T-helper 9 cell (primary cell): ENCODE data around the gene NARF.
"Not testable (repeated sequence)": the region's sequence is repeated elsewhere in the genome, so short reads cannot be mapped to it uniquely, and the experiment has no call there.

Experiments
- DNase-seq: peaks from one replicate; pipeline ENCODE4 v3.0.0-alpha.2; 2020
- total RNA-seq, 2 donors: gene quantifications; one replicate each; lab custom pipeline; 2026; lab: John Stamatoyannopoulos, UW

NARF gene
- total RNA-seq = 71.1 to 72.2 reads per million in 2 donors

- peak; percentile 92 for DNase-seq
Observed at GRCh38 chr17:82458179-82458884, at the start of gene NARF. Gene NARF, plus strand, starts transcription at chr17:82458741. Its CDS starts 63 bp downstream, at chr17:82458804.

- DNase-seq = no peak
Observed at GRCh38 chr17:82408938-82409318, 49.6 kb upstream of the NARF start.

GRCh38 chr17:82410014-82410716 lies 48.4 kb upstream of the NARF start:
- DNase-seq = no peak

DNA sequence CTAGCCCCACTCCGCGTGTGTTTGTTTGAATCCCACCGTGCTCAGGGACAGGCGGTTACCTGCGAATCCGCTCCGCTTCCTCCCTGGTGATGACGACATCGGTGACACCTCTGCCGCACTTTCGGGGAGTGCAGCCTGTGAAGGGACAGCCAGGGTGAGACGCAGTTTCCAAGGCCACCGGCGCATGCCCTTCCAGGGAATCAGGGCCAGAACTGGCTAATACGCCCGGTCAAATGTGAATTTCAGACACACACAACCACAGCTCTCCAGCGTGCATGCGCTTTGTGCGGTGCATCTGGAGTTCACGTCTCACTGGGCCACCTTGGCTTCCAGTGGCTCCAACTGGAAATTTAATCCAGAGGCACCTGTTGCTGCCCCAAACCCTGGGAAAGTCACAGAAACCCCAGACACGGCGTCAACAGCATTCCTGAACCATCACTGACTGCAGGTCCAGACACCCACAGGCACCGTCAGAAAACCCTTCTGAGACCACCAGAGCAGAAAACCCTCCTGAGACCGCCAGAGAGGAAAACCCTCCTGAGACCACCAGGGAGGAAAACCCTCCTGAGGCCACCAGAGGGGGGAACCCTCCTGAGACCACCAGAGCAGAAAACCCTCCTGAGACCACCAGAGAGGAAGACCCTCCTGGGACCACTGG lies 47.0 kb upstream of the NARF start:
- no peak for DNase-seq

- DNase-seq = not testable (repeated sequence)
Observed at GRCh38 chr17:82412081-82412480, 46.5 kb upstream of the NARF start.

DNA sequence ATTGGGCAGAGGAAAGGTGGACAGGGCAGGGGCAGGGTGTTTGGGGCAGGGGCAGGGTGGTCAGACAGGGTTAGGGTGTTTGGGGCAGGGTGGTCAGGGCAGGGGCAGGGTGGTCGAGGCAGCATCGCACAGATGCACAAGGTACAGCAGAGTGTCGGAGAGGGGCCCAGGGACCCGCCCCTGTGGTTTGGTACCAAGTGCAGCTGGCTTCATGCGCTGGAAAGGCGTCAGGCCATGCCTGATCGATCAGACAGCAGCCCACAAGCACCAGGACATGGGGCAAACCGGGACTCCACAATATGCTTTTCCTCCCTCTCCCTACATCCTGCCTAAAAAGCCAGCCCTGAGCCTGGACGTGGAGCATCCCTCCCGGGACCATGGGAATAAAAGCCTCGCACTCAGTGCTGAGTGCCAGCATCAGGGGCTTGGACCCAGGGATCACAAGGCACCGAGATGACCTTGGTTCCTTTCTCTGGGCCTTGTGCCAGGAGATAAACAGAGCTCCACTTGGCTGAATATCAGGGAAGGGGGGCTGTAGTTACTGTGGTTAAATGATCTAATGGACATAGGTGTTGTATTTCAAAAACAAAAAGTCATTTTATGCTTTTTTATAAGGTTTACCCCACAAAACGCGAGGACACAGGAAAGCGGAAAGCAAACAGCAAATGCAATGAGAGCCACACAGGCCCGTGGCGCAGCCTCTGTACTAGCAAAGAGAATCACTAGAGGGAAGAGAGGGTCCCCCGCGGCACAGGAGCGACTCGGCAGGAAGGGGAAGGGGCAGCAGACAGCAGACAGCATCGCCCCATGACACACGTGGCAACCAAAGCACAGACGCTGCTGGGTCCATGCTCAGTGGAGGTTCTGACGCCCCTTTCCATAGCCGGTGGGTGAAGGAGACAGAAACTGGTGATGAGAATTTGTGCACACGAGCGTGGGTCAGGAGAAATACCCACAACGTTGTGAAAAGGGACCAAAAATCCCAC lies 45.7 kb upstream of the NARF start:
- DNase-seq = no peak

- DNase-seq = peak; percentile 57
Observed at GRCh38 chr17:82414548-82415281, 43.8 kb upstream of the NARF start.

GRCh38 chr17:82415336-82415735 lies 43.2 kb upstream of the NARF start:
- DNase-seq = no peak

- no peak for DNase-seq
Observed at GRCh38 chr17:82415786-82416185, 42.8 kb upstream of the NARF start.

- DNase-seq = no peak
Observed at GRCh38 chr17:82416264-82416663, 42.3 kb upstream of the NARF start.

GRCh38 chr17:82416771-82417170 lies 41.8 kb upstream of the NARF start:
- DNase-seq = no peak

GRCh38 chr17:82418001-82418986 lies 40.2 kb upstream of the NARF start, which contains the start of the genes HEXD and OGFOD3:
Gene HEXD, plus strand, starts transcription at chr17:82418347. Its CDS starts 1,453 bp downstream, at chr17:82419800.
Gene OGFOD3, minus strand, starts transcription at chr17:82418586. Its CDS starts 101 bp downstream, at chr17:82418485.
- DNase-seq = peak; percentile 78

- no peak for DNase-seq
Observed at GRCh38 chr17:82419540-82419939, 39.0 kb upstream of the NARF start.

GRCh38 chr17:82424001-82424862 lies 34.3 kb upstream of the NARF start:
- DNase-seq = peak; percentile 60

DNA sequence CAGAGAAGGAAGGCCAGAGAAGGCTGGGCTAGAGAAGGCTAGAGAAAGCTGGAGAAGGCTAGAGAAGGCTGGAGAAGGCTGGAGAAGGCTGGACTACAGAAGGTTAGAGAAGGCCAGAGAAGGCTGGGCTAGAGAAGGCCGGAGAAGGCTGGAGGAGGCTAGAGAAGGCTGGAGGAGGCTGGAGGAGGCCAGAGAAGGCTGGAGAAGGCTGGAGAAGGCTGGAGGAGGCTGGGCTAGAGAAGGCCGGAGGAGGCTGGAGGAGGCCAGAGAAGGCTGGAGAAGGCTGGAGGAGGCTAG lies 33.7 kb upstream of the NARF start:
- no peak for DNase-seq

- no peak for DNase-seq
Observed at GRCh38 chr17:82428546-82428945, 30.0 kb upstream of the NARF start.

- DNase-seq = no peak
Observed at GRCh38 chr17:82429824-82430223, 28.7 kb upstream of the NARF start.

DNA sequence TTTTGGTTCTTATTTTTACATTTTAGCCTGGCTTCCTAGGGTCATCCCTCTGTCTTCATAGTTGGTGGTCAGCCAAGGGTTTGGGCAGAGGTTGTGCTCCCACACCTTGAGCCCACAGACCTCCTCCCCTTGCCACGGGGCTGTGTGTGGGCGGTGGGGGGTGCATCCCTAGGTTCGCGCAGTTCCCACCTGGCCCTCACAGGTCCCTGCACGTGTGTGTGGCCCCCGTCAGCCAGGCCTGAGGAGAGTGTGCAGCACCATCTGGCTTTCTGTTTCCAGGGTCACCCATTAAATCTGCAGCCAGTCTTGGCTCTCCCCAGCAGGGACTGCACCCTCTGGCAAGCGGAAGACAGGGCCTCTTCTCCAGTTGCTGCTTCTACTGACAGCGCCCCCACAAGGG lies 26.5 kb upstream of the NARF start:
- no peak for DNase-seq

GRCh38 chr17:82433560-82434215 lies 24.9 kb upstream of the NARF start:
- no peak for DNase-seq
